Liver (tissue), 9 donors: ENCODE results near the gene UBE2L5. TPM values are rescaled to one million over a fixed set of nuclear protein-coding genes. Genes with fewer than 3 reads are reported as not detected.

ENCODE experiments used
- DNase-seq: peaks from one replicate; pipeline ENCODE4 v3.0.0-alpha.2; 2017; ENCODE audit warnings: low spot score
- H3K27ac ChIP-seq, 2 donors: one replicate each; pipeline ENCODE4 v1.7.0; 2013; ENCODE audit warnings: inconsistent platforms in 2 of 2, low read length in 2 of 2, control low read depth in 1 of 2, low read depth in 1 of 2, mild to moderate bottlenecking in 1 of 2
- H3K27me3 ChIP-seq, 4 donors: one replicate each; pipeline versions ENCODE4 v1.6.1 to v1.7.0; 2013; ENCODE audit warnings: low read length in 3 of 4, inconsistent platforms in 1 of 4, mild to moderate bottlenecking in 1 of 4, moderate library complexity in 1 of 4; ENCODE audit not compliant: control insufficient read depth in 4 of 4, insufficient read depth in 4 of 4
- H3K36me3 ChIP-seq, 4 donors: one replicate each; pipeline versions ENCODE4 v1.6.1 to v1.7.0; 2013; ENCODE audit warnings: low read length in 3 of 4, mild to moderate bottlenecking in 3 of 4, low read depth in 1 of 4, moderate library complexity in 1 of 4; ENCODE audit not compliant: control insufficient read depth in 4 of 4, insufficient read depth in 3 of 4
- H3K4me1 ChIP-seq, 4 donors: one replicate each; pipeline versions ENCODE4 v1.6.1 to v1.7.0; 2013; ENCODE audit warnings: low read length in 3 of 4, mild to moderate bottlenecking in 3 of 4, moderate library complexity in 1 of 4; ENCODE audit not compliant: control insufficient read depth in 4 of 4, insufficient read depth in 4 of 4
- H3K4me3 ChIP-seq, 3 donors: one replicate each; pipeline versions ENCODE4 v1.6.1 to v1.7.0; 2013; ENCODE audit warnings: low read length in 3 of 3, control low read depth in 1 of 3, low read depth in 1 of 3, mild to moderate bottlenecking in 1 of 3
- H3K9ac ChIP-seq, 2 donors: one replicate each; pipeline ENCODE4 v1.7.0; 2013; ENCODE audit warnings: low read length in 2 of 2, mild to moderate bottlenecking in 2 of 2, moderate library complexity in 2 of 2, control low read depth in 1 of 2, low read depth in 1 of 2
- H3K9me3 ChIP-seq, 4 donors: one replicate each; pipeline versions ENCODE4 v1.6.1 to v1.7.0; 2013; ENCODE audit warnings: low read length in 3 of 4; ENCODE audit not compliant: control insufficient read depth in 4 of 4
- EGR1 ChIP-seq, 2 donors: IDR thresholded peaks; 2 replicates each; pipeline ENCODE4 v1.6.1; 2016 to 2018; ENCODE audit warnings: antibody characterized with exemption in 2 of 2, low read depth in 2 of 2
- FOXA1 ChIP-seq: IDR thresholded peaks from 2 replicates; pipeline ENCODE4 v1.6.1; 2016; ENCODE audit warnings: antibody characterized with exemption
- FOXA2 ChIP-seq: IDR thresholded peaks from 2 replicates; pipeline ENCODE4 v1.6.1; 2016; ENCODE audit warnings: antibody characterized with exemption
- GABPA ChIP-seq, 2 donors: IDR thresholded peaks in 1 of 2; conservative IDR thresholded peaks in 1 of 2; 2 replicates each; pipeline ENCODE4 v1.6.1; 2016; ENCODE audit warnings: antibody characterized with exemption in 2 of 2, mild to moderate bottlenecking in 1 of 2, moderate library complexity in 1 of 2
- HNF4A ChIP-seq, 2 donors: conservative IDR thresholded peaks; 2 replicates each; pipeline ENCODE4 v1.6.1; 2016; ENCODE audit warnings: antibody characterized with exemption in 2 of 2, mild to moderate bottlenecking in 2 of 2
- HNF4G ChIP-seq: IDR thresholded peaks from 2 replicates; pipeline ENCODE4 v1.6.1; 2016; ENCODE audit warnings: antibody characterized with exemption
- JUND ChIP-seq, 2 donors: IDR thresholded peaks; 2 replicates each; pipeline ENCODE4 v1.6.1; 2016; ENCODE audit warnings: antibody characterized with exemption in 2 of 2
- NR2F2 ChIP-seq: IDR thresholded peaks from 2 replicates; pipeline ENCODE4 v1.6.1; 2016; ENCODE audit warnings: antibody characterized with exemption
- RAD21 ChIP-seq, 2 donors: IDR thresholded peaks; 2 replicates each; pipeline ENCODE4 v1.6.1; 2016; ENCODE audit warnings: antibody characterized with exemption in 2 of 2, mild to moderate bottlenecking in 2 of 2
- RXRA ChIP-seq, 2 donors: IDR thresholded peaks; 2 replicates each; pipeline ENCODE4 v1.6.1; 2017 to 2018; ENCODE audit warnings: antibody characterized with exemption in 2 of 2, mild to moderate bottlenecking in 1 of 2
- SP1 ChIP-seq: IDR thresholded peaks from 2 replicates; pipeline ENCODE4 v1.6.1; 2018; ENCODE audit warnings: antibody characterized with exemption, mild to moderate bottlenecking
- TAF1 ChIP-seq: conservative IDR thresholded peaks from 2 replicates; pipeline ENCODE4 v1.6.1; 2016; ENCODE audit warnings: antibody characterized with exemption, mild to moderate bottlenecking
- YY1 ChIP-seq: IDR thresholded peaks from 2 replicates; pipeline ENCODE4 v1.6.1; 2016; ENCODE audit warnings: antibody characterized with exemption, mild to moderate bottlenecking
- WGBS: extraction: QIAGEN DNeasy Blood & Tissue Kit; methylation state at CpG from one replicate; pipeline ENCODE4 v1.1.7; 2013; 5-methylcytosine and 5-hydroxymethylcytosine counted together
- polyA plus RNA-seq, 2 donors: library from polyadenylated mRNA; stranded (reverse) in 1 of 2; unstranded in 1 of 2; fragments of 200-250 nt in 1 of 2; fragments of >200 nt in 1 of 2; fragmentation: Nextera tagmentation in 1 of 2; extraction: Ambion mirVana in 1 of 2; gene quantifications; one replicate each; pipeline versions ENCODE4 v1.2.1 to v1.2.3, GENCODE V29; 2013 to 2015
- total RNA-seq, 2 donors: library from RNA; depleted of rRNA; stranded (reverse); fragments of >200 nt; gene quantifications; one replicate each; pipeline ENCODE4 v1.2.3, GENCODE V29; 2014
- TF ChIP-seq, protein P1 (sequence below): fragments of 150-350 bp; IDR thresholded peaks from 2 replicates; pipeline ENCODE4 v1.5.1; 2017; ENCODE audit warnings: improper control_type of control experiment, low read depth, low read length; ENCODE audit not compliant: missing input control
- TF ChIP-seq, protein P2 (sequence below): IDR thresholded peaks from 2 replicates; pipeline ENCODE4 v1.6.1; 2016; ENCODE audit warnings: antibody characterized with exemption
- TF ChIP-seq, protein P3 (sequence below): IDR thresholded peaks from 2 replicates; pipeline ENCODE4 v1.6.1; 2016; ENCODE audit warnings: antibody characterized with exemption
- TF ChIP-seq, protein P4 (sequence below): IDR thresholded peaks from 2 replicates; pipeline ENCODE4 v1.6.1; 2016; ENCODE audit warnings: antibody characterized with exemption, mild to moderate bottlenecking
- TF ChIP-seq, protein P5 (sequence below): IDR thresholded peaks from 2 replicates; pipeline ENCODE4 v1.6.1; 2016; ENCODE audit warnings: antibody characterized with exemption
- donor health status: healthy.
- donor health status: healthy.
- donor health status: healthy.
- donor health status: healthy.
- donor health status: healthy.

UBE2L5 gene
- total and polyA plus RNA-seq, 4 donors: 0.10 TPM; not detected in 3

DNA sequence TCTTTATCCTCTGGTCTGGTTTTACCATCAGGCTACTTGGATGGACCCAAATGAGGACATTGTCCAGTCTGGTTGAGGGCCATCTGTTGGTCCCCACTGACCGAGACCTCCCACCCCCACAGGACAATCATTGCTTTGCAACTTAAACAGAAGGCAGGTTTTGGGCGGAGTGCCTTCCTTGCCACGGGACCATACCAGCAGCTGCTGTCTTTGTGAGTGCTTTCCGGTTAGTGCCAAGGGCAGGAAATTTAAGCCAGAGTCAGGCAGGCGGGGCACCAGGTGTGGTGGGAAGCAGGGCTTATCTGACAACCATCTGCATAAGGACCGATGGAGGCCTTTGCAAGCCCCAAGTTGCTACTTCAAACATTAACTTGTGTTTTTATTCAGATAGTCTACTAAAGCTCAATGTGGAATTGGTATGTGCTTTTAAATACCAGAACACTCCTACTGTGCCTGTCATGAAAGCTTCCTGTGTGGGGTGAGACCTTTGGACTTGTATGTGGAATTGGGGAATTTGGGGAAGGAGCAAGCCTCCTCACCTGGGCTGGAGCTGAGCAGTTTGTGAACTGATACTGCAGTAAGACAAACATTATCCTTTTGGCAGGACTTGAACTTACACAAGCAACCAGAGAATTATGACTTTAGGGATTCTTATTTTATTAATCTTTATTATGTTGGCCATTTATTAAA is 39.3 kb upstream of the UBE2L5 start:
- Histone ChIP-seq H3K9ac (no peak overlapping the region), H3K36me3 (no peaks in the 10 kb centered on the region), H3K27ac (no peak overlapping the region), H3K27me3 (no peaks in the 10 kb centered on the region), H3K4me3 (no peak overlapping the region), H3K4me1 (peaks cover 0 to 7% (median 4%) of the 10 kb centered on the region in 4 donors), H3K9me3 (no peaks in the 10 kb centered on the region)
- DNase-seq: no peak
- WGBS: 77% methylated on average over 6 of the region's 6 CpGs
- TF ChIP-seq HNF4A (conservative IDR thresholded peaks at IDR 0.05) (peak; percentile 69 to 78), RAD21 (IDR thresholded peaks at IDR 0.05) (peak in 1 of 2 donors; percentile 16), SP1 (peak; percentile 72), JUND (IDR thresholded peaks at IDR 0.05) (no peak), FOXA1 (no peak), GABPA (IDR thresholded peaks at IDR 0.05 in 1 of 2, conservative IDR thresholded peaks at IDR 0.05 in 1 of 2) (no peak), HNF4G (peak; percentile 67)
- TF ChIP-seq, protein P1, sequence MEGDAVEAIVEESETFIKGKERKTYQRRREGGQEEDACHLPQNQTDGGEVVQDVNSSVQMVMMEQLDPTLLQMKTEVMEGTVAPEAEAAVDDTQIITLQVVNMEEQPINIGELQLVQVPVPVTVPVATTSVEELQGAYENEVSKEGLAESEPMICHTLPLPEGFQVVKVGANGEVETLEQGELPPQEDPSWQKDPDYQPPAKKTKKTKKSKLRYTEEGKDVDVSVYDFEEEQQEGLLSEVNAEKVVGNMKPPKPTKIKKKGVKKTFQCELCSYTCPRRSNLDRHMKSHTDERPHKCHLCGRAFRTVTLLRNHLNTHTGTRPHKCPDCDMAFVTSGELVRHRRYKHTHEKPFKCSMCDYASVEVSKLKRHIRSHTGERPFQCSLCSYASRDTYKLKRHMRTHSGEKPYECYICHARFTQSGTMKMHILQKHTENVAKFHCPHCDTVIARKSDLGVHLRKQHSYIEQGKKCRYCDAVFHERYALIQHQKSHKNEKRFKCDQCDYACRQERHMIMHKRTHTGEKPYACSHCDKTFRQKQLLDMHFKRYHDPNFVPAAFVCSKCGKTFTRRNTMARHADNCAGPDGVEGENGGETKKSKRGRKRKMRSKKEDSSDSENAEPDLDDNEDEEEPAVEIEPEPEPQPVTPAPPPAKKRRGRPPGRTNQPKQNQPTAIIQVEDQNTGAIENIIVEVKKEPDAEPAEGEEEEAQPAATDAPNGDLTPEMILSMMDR: no peak
- TF ChIP-seq, protein P2, sequence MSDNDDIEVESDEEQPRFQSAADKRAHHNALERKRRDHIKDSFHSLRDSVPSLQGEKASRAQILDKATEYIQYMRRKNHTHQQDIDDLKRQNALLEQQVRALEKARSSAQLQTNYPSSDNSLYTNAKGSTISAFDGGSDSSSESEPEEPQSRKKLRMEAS: no peak

DNA sequence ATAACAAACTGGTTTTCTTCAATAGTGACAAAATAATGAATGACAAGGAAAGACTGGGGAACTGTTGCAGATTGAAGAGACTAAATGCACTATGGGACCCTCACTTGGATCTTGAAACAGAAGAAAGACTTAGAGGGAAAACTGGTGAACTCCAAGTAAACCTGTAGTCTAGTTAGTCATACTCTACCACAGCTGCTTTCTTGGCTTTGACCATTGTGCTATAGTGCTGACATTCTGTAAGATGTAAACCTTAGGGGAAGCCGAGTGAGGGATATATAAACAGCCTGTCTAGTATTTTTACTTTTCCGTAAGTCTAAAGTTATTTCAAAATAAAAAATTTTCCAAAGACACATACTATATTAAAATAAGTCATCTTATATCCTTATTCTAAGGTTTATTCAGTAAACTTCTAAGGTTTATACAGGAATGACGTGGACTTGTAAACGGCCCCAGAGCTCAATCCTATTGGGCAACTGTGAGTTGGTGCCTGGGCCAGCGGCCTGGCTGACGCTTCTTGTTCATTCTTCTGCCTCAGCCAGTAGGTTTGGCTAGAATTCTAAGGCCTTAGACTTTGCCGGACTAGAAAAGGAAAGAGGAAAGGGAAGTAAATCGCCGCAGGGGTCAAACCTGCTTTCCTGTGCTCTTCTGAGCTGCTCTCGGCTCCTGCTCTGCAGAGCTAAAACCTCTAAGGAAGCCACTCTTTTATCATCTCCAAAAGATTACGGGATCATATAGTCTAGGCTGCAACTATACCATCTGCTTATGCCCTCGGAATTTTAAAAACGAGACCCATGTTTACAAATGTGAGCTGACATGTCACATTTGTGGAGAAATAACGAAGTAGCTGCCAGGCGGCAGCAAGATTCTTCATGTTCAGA is 33.6 kb upstream of the UBE2L5 start:
- DNase-seq: no peak
- TF ChIP-seq, protein P1: no peak
- TF ChIP-seq, protein P2: peak; percentile 28
- TF ChIP-seq, protein P3, sequence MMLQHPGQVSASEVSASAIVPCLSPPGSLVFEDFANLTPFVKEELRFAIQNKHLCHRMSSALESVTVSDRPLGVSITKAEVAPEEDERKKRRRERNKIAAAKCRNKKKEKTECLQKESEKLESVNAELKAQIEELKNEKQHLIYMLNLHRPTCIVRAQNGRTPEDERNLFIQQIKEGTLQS: no peak
- TF ChIP-seq RAD21 (IDR thresholded peaks at IDR 0.05) (peak in 1 of 2 donors; percentile 34), FOXA1 (no peak), JUND (IDR thresholded peaks at IDR 0.05) (peak in 1 of 2 donors; percentile 56), TAF1 (no peak), HNF4G (peak; percentile 10), YY1 (peak; percentile 43), SP1 (no peak), HNF4A (conservative IDR thresholded peaks at IDR 0.05) (peak; percentile 18 to 44), FOXA2 (no peak), RXRA (IDR thresholded peaks at IDR 0.05) (peak in 1 of 2 donors; percentile 35), EGR1 (IDR thresholded peaks at IDR 0.05; ENCODE audit: low read depth in 2 of 2) (no peak), NR2F2 (peak; percentile 41)
- TF ChIP-seq, protein P4, sequence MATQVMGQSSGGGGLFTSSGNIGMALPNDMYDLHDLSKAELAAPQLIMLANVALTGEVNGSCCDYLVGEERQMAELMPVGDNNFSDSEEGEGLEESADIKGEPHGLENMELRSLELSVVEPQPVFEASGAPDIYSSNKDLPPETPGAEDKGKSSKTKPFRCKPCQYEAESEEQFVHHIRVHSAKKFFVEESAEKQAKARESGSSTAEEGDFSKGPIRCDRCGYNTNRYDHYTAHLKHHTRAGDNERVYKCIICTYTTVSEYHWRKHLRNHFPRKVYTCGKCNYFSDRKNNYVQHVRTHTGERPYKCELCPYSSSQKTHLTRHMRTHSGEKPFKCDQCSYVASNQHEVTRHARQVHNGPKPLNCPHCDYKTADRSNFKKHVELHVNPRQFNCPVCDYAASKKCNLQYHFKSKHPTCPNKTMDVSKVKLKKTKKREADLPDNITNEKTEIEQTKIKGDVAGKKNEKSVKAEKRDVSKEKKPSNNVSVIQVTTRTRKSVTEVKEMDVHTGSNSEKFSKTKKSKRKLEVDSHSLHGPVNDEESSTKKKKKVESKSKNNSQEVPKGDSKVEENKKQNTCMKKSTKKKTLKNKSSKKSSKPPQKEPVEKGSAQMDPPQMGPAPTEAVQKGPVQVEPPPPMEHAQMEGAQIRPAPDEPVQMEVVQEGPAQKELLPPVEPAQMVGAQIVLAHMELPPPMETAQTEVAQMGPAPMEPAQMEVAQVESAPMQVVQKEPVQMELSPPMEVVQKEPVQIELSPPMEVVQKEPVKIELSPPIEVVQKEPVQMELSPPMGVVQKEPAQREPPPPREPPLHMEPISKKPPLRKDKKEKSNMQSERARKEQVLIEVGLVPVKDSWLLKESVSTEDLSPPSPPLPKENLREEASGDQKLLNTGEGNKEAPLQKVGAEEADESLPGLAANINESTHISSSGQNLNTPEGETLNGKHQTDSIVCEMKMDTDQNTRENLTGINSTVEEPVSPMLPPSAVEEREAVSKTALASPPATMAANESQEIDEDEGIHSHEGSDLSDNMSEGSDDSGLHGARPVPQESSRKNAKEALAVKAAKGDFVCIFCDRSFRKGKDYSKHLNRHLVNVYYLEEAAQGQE: peak; percentile 84
- TF ChIP-seq, protein P5, sequence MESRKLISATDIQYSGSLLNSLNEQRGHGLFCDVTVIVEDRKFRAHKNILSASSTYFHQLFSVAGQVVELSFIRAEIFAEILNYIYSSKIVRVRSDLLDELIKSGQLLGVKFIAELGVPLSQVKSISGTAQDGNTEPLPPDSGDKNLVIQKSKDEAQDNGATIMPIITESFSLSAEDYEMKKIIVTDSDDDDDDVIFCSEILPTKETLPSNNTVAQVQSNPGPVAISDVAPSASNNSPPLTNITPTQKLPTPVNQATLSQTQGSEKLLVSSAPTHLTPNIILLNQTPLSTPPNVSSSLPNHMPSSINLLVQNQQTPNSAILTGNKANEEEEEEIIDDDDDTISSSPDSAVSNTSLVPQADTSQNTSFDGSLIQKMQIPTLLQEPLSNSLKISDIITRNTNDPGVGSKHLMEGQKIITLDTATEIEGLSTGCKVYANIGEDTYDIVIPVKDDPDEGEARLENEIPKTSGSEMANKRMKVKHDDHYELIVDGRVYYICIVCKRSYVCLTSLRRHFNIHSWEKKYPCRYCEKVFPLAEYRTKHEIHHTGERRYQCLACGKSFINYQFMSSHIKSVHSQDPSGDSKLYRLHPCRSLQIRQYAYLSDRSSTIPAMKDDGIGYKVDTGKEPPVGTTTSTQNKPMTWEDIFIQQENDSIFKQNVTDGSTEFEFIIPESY: peak; percentile 36
- Histone ChIP-seq H3K4me3 (no peak overlapping the region), H3K9me3 (no peaks in the 10 kb centered on the region), H3K27me3 (no peaks in the 10 kb centered on the region), H3K4me1 (peaks cover 3 to 26% (median 13%) of the 10 kb centered on the region in 4 donors), H3K9ac (peak overlapping the region; percentile 61 to 68), H3K36me3 (no peaks in the 10 kb centered on the region), H3K27ac (peak overlapping the region; percentile 89 to 90)
- WGBS: 27% methylated on average over 15 of the region's 15 CpGs
